Keratinocyte (primary cell): ENCODE data around the gene SZT2. TPM values are rescaled to one million over a fixed set of nuclear protein-coding genes. Genes with fewer than 3 reads are reported as not detected.

Experiments
- DNase-seq: peaks from one replicate; pipeline ENCODE4 v3.0.0-alpha.2; 2011; ENCODE audit warnings: low read depth, missing footprints, low spot score
- FAIRE-seq: peaks from 2 replicates; lab custom pipeline; 2011; peaks lifted over from hg19 to GRCh38; lab: Jason Lieb, UNC
- H2AFZ ChIP-seq: 2 replicates; pipeline ENCODE4 v1.6.0; 2012; ENCODE audit warnings: low read length, control low read depth, inconsistent platforms; ENCODE audit not compliant: control insufficient read depth
- H3K27ac ChIP-seq: 2 replicates; pipeline ENCODE4 v1.5.1; 2011; ENCODE audit warnings: low read length; ENCODE audit not compliant: control insufficient read depth, insufficient read depth
- H3K27me3 ChIP-seq: 3 replicates; pipeline ENCODE4 v1.6.0; 2011; ENCODE audit warnings: low read length; ENCODE audit not compliant: control insufficient read depth, insufficient read depth; ENCODE audit errors: extremely low read depth
- H3K36me3 ChIP-seq, 2 experiments: 2 replicates in 1 of 2; 3 replicates in 1 of 2; pipeline ENCODE4 v1.5.1; 2011; ENCODE audit warnings: low read length in 2 of 2, mild to moderate bottlenecking in 1 of 2; ENCODE audit not compliant: control insufficient read depth in 2 of 2, insufficient read depth in 2 of 2; ENCODE audit errors: extremely low read depth in 1 of 2
- H3K4me1 ChIP-seq: 3 replicates; pipeline ENCODE4 v1.5.1; 2011; ENCODE audit warnings: low read length; ENCODE audit not compliant: control insufficient read depth, insufficient read depth; ENCODE audit errors: extremely low read depth
- H3K4me2 ChIP-seq: 3 replicates; pipeline ENCODE4 v1.6.0; 2011; ENCODE audit warnings: low read depth, low read length; ENCODE audit not compliant: control insufficient read depth, insufficient read depth; ENCODE audit errors: extremely low read depth
- H3K4me3 ChIP-seq, 3 experiments: fragments of 200-600 bp in 1 of 3; sonication (generic) in 1 of 3; 2 replicates in 2 of 3; 3 replicates in 1 of 3; pipeline ENCODE4 v1.5.1; 2011 to 2016; ENCODE audit warnings: low read length in 3 of 3, mild to moderate bottlenecking in 3 of 3, control low read depth in 2 of 3, inconsistent platforms in 1 of 3, low read depth in 1 of 3, mixed read lengths in 1 of 3, mixed run types in 1 of 3, moderate library complexity in 1 of 3; ENCODE audit not compliant: control insufficient read depth in 2 of 3, insufficient read depth in 2 of 3; ENCODE audit errors: extremely low read depth in 1 of 3
- H3K79me2 ChIP-seq: 2 replicates; pipeline ENCODE4 v1.6.0; 2012; ENCODE audit warnings: low read length; ENCODE audit not compliant: control insufficient read depth, insufficient read depth
- H3K9ac ChIP-seq: 3 replicates; pipeline ENCODE4 v1.6.0; 2011; ENCODE audit warnings: low read length; ENCODE audit not compliant: control insufficient read depth, insufficient read depth; ENCODE audit errors: extremely low read depth
- H3K9me1 ChIP-seq: 3 replicates; pipeline ENCODE4 v1.6.0; 2011; ENCODE audit warnings: low read length; ENCODE audit not compliant: control insufficient read depth, insufficient read depth; ENCODE audit errors: extremely low read depth
- H3K9me3 ChIP-seq: 2 replicates; pipeline ENCODE4 v1.5.1; 2012; ENCODE audit warnings: low read depth, low read length; ENCODE audit not compliant: control insufficient read depth
- H4K20me1 ChIP-seq: 3 replicates; pipeline ENCODE4 v1.6.0; 2011; ENCODE audit warnings: low read length; ENCODE audit not compliant: control insufficient read depth, insufficient read depth; ENCODE audit errors: extremely low read depth
- CTCF ChIP-seq, 3 experiments: IDR thresholded peaks in 1 of 3; conservative IDR thresholded peaks in 1 of 3; optimal IDR thresholded peaks in 1 of 3; 2 replicates in 2 of 3; 3 replicates in 1 of 3; pipeline versions ENCODE3 to v1.5.1; 2011; ENCODE audit warnings: low read length in 3 of 3, mild to moderate bottlenecking in 3 of 3, moderate library complexity in 2 of 3, control low read depth in 1 of 3, inconsistent platforms in 1 of 3; ENCODE audit not compliant: insufficient read depth in 2 of 3; ENCODE audit errors: extremely low read depth in 1 of 3
- EZH2 ChIP-seq: IDR thresholded peaks from one replicate; pipeline ENCODE4 v1.6.1; 2012; ENCODE audit warnings: inconsistent platforms, mild to moderate bottlenecking, low read length, moderate library complexity
- dilution Hi-C: fragments of 300-500 bp; cut with MboI; formaldehyde crosslinking; loops from one replicate; pipeline ENCODE4 v1.7.0; 2020; ENCODE audit warnings: low sequenced_read_pairs; ENCODE audit not compliant: extremely low pct_ligation_motif_present
- polyA plus RNA-seq, 5 experiments: library from polyadenylated mRNA; depleted of rRNA in 3 of 5; stranded (reverse) in 3 of 5; stranded (forward) in 1 of 5; unstranded in 1 of 5; fragments of >200 nt; gene quantifications; 1 replicate in 1 of 5; 2 replicates in 3 of 5; 3 replicates in 1 of 5; pipeline versions ENCODE4 v1.2.1 to v1.2.3, GENCODE V29; 2011 to 2012; ENCODE audit warnings: missing spikeins in 2 of 5, low read depth in 1 of 5, low replicate concordance in 1 of 5

The SZT2 gene
- polyA plus RNA-seq, 1 donor (not counting 4 experiments of a cell fraction or from before 2014, with no cell fraction given) = 6.1 TPM

GRCh38 chr1:43367026-43367903 lies 22.4 kb upstream of the SZT2 start:
- H3K79me2 ChIP-seq = peaks cover 52% of the 10 kb centered on the region
- peak overlapping the region; percentile 67 to 92 (median 79) for H3K4me3 ChIP-seq
- no peaks in the 10 kb centered on the region for H3K27me3 ChIP-seq
- dilution Hi-C loops = no loop called here
- FAIRE-seq (no peak), DNase-seq (no peak)
- H3K4me1 ChIP-seq = peaks cover 49% of the 10 kb centered on the region
- TF ChIP-seq EZH2 (no peak), CTCF (optimal IDR thresholded peaks at IDR 0.05 in 1 of 3, IDR thresholded peaks at IDR 0.05 in 1 of 3, conservative IDR thresholded peaks at IDR 0.05 in 1 of 3; ENCODE audit: extremely low read depth in 1 of 3, insufficient read depth in 2 of 3, low read length in 3 of 3) (no peak)
- no peak overlapping the region for H2AFZ ChIP-seq
- peak overlapping the region; percentile 82 for H3K9ac ChIP-seq
- H3K27ac ChIP-seq = peak overlapping the region; percentile 75
- H3K36me3 ChIP-seq = peaks cover 17 to 23% of the 10 kb centered on the region in 2 experiments
- peak overlapping the region; percentile 99 for H3K4me2 ChIP-seq
- H3K9me3 ChIP-seq = no peaks in the 10 kb centered on the region
- H4K20me1 ChIP-seq = peaks cover 3% of the 10 kb centered on the region
- H3K9me1 ChIP-seq = no peaks in the 10 kb centered on the region

- peaks cover 3% of the 10 kb centered on the region for H4K20me1 ChIP-seq
- TF ChIP-seq EZH2 (no peak), CTCF (optimal IDR thresholded peaks at IDR 0.05 in 1 of 3, IDR thresholded peaks at IDR 0.05 in 1 of 3, conservative IDR thresholded peaks at IDR 0.05 in 1 of 3; ENCODE audit: extremely low read depth in 1 of 3, insufficient read depth in 2 of 3, low read length in 3 of 3) (peak; percentile 33 to 48 (median 42))
- dilution Hi-C loops = no loop called here
- no peaks in the 10 kb centered on the region for H3K9me3 ChIP-seq
- H3K4me3 ChIP-seq = peak within 1 kb of the TSS; percentile 67 to 92 (median 79)
- H3K9ac ChIP-seq = peak within 1 kb of the TSS; percentile 82
- H3K36me3 ChIP-seq = peaks cover 14 to 26% of the 10 kb centered on the region in 2 experiments
- no peaks in the 10 kb centered on the region for H3K27me3 ChIP-seq
- peak within 1 kb of the TSS; percentile 99 for H3K4me2 ChIP-seq
- FAIRE-seq (no peak), DNase-seq (no peak)
- H3K27ac ChIP-seq = peak within 1 kb of the TSS; percentile 75
- no peaks in the 10 kb centered on the region for H3K9me1 ChIP-seq
- peak within 1 kb of the TSS; percentile 13 for H2AFZ ChIP-seq
- H3K79me2 ChIP-seq = peaks cover 49% of the 10 kb centered on the region
- H3K4me1 ChIP-seq = peaks cover 57% of the 10 kb centered on the region
Observed at GRCh38 chr1:43367904-43368645, 21.6 kb upstream of the SZT2 start, which contains the start of gene ELOVL1. TSS of gene ELOVL1 (minus strand) at chr1:43368011. CDS start at chr1:43365609, 2,402 bp downstream.
